Fibroblast of lung (primary cell): ENCODE results near the gene GNAO1. TPM values are rescaled to one million over a fixed set of nuclear protein-coding genes. Genes with fewer than 3 reads are reported as not detected.

ENCODE experiments used
- DNase-seq, 2 donors: peaks; one replicate each; pipeline versions ENCODE4 v3.0.0 to v3.0.0-alpha.2; 2010; ENCODE audit warnings: low read depth in 2 of 2
- H2AFZ ChIP-seq: 2 replicates; pipeline ENCODE4 v1.5.1; 2012; ENCODE audit warnings: low read length, control low read depth, inconsistent platforms
- H3K27ac ChIP-seq: 2 replicates; pipeline ENCODE4 v1.5.1; 2011; ENCODE audit warnings: low read length, control low read depth; ENCODE audit not compliant: insufficient read depth
- H3K27me3 ChIP-seq: 2 replicates; pipeline ENCODE4 v1.5.1; 2011; ENCODE audit warnings: mild to moderate bottlenecking, low read length; ENCODE audit not compliant: control insufficient read depth, insufficient read depth
- H3K36me3 ChIP-seq: 2 replicates; pipeline ENCODE4 v1.5.1; 2011; ENCODE audit warnings: low read length; ENCODE audit not compliant: control insufficient read depth, insufficient read depth
- H3K4me1 ChIP-seq: 2 replicates; pipeline ENCODE4 v1.5.1; 2011; ENCODE audit warnings: low read length; ENCODE audit not compliant: control insufficient read depth, insufficient read depth; ENCODE audit errors: extremely low read depth
- H3K4me2 ChIP-seq: 2 replicates; pipeline ENCODE4 v1.5.1; 2011; ENCODE audit warnings: low read length, control low read depth; ENCODE audit not compliant: insufficient read depth; ENCODE audit errors: extremely low read depth
- H3K4me3 ChIP-seq, 4 experiments: fragments of 200-600 bp in 1 of 4; sonication (generic) in 1 of 4; replicated peaks in 1 of 4; 2 replicates each; pipeline ENCODE4 v1.5.1; 2011 to 2016; ENCODE audit warnings: low read length in 4 of 4, low read depth in 3 of 4, mild to moderate bottlenecking in 3 of 4, control low read depth in 2 of 4, inconsistent platforms in 1 of 4, mixed read lengths in 1 of 4; ENCODE audit not compliant: insufficient read depth in 1 of 4; ENCODE audit errors: control extremely low read depth in 1 of 4
- H3K79me2 ChIP-seq: 2 replicates; pipeline ENCODE4 v1.5.1; 2012; ENCODE audit warnings: mild to moderate bottlenecking, low read length, inconsistent platforms; ENCODE audit not compliant: control insufficient read depth, insufficient read depth
- H3K9ac ChIP-seq: 2 replicates; pipeline ENCODE4 v1.5.1; 2011; ENCODE audit warnings: mild to moderate bottlenecking, low read length, control low read depth; ENCODE audit not compliant: insufficient read depth
- H3K9me3 ChIP-seq: 2 replicates; pipeline ENCODE4 v1.5.1; 2012; ENCODE audit warnings: low read depth, low read length; ENCODE audit not compliant: control insufficient read depth, insufficient read depth
- H4K20me1 ChIP-seq: 2 replicates; pipeline ENCODE4 v1.5.1; 2011; ENCODE audit warnings: low read length; ENCODE audit not compliant: control insufficient read depth, insufficient read depth; ENCODE audit errors: extremely low read depth
- CTCF ChIP-seq, 2 donors: IDR thresholded peaks in 1 of 2; conservative IDR thresholded peaks in 1 of 2; 1 replicate in 1 of 2; 2 replicates in 1 of 2; pipeline ENCODE4 v1.5.1; 2011 to 2012; ENCODE audit warnings: low read length in 2 of 2, control low read depth in 1 of 2, inconsistent platforms in 1 of 2, low read depth in 1 of 2, mild to moderate bottlenecking in 1 of 2
- EZH2 ChIP-seq: IDR thresholded peaks from 2 replicates; pipeline ENCODE4 v1.5.1; 2012; ENCODE audit warnings: low read length, control low read depth, mild to moderate bottlenecking; ENCODE audit errors: missing control alignments
- polyA plus RNA-seq, 2 donors: library from polyadenylated mRNA; depleted of rRNA in 1 of 2; stranded (reverse) in 1 of 2; unstranded in 1 of 2; fragments of >200 nt; gene quantifications; 2 replicates each; pipeline ENCODE4 v1.2.1, GENCODE V29; 2011 to 2012; ENCODE audit warnings: missing spikeins in 1 of 2
- total RNA-seq: library from RNA; depleted of rRNA; stranded (reverse); fragments of >200 nt; gene quantifications from 2 replicates; pipeline ENCODE4 v1.2.1, GENCODE V29; 2014

GNAO1 gene
- total and polyA plus RNA-seq, 2 donors (not counting 1 experiment from before 2014, with no cell fraction given), result 0.14 to 0.17 TPM

- Histone ChIP-seq H3K79me2 (no peaks in the 10 kb centered on the region), H3K27ac (no peak overlapping the region), H3K9me3 (no peaks in the 10 kb centered on the region), H3K4me1 (no peaks in the 10 kb centered on the region), H3K36me3 (no peaks in the 10 kb centered on the region), H3K4me3 (no peak overlapping the region), H3K9ac (no peak overlapping the region), H2AFZ (no peak overlapping the region), H3K27me3 (no peaks in the 10 kb centered on the region), H4K20me1 (no peaks in the 10 kb centered on the region), H3K4me2 (no peak overlapping the region)
- no peak for TF ChIP-seq CTCF (conservative IDR thresholded peaks at IDR 0.05 in 1 of 2, IDR thresholded peaks at IDR 0.05 in 1 of 2; ENCODE audit: low read depth in 1 of 2, low read length in 2 of 2)
- no peak for TF ChIP-seq EZH2
- no peak for DNase-seq
Measured at GRCh38 chr16:56303066-56303715, 111.9 kb downstream of the GNAO1 start.

DNA sequence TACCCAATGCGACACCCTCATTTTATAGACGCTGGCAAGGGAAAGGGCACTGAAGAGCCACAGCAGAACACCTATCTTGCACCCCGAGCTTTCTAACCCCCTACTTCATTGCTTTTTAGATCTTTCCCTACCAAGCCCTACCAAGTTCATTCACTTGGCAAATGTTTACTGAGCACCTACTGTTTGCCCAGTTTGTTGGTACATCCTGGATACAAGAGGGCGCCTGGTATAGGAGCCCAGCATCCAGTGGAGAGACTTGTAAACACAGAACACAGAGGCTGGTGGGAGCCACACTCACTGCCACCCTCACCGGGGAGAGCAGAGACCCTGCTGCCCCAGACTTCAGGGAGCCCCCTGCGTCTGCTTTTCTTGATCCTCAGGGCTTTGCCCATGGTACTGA, 112.6 kb downstream of the GNAO1 start:
- Histone ChIP-seq H3K4me2 (no peak overlapping the region), H3K9me3 (no peaks in the 10 kb centered on the region), H2AFZ (no peak overlapping the region), H3K36me3 (no peaks in the 10 kb centered on the region), H3K79me2 (no peaks in the 10 kb centered on the region), H3K9ac (no peak overlapping the region), H4K20me1 (no peaks in the 10 kb centered on the region), H3K27me3 (no peaks in the 10 kb centered on the region), H3K4me3 (no peak overlapping the region), H3K4me1 (no peaks in the 10 kb centered on the region), H3K27ac (no peak overlapping the region)
- TF ChIP-seq CTCF (conservative IDR thresholded peaks at IDR 0.05 in 1 of 2, IDR thresholded peaks at IDR 0.05 in 1 of 2; ENCODE audit: low read depth in 1 of 2, low read length in 2 of 2), result no peak
- no peak for DNase-seq

GRCh38 chr16:56305956-56306565, 114.8 kb downstream of the GNAO1 start:
- H3K9me3 ChIP-seq, result no peaks in the 10 kb centered on the region
- H2AFZ ChIP-seq, result no peak overlapping the region
- H3K27me3 ChIP-seq, result no peaks in the 10 kb centered on the region
- peak in 1 of 2 donors; percentile 23 for DNase-seq
- no peak for TF ChIP-seq EZH2
- TF ChIP-seq CTCF (conservative IDR thresholded peaks at IDR 0.05 in 1 of 2, IDR thresholded peaks at IDR 0.05 in 1 of 2; ENCODE audit: low read depth in 1 of 2, low read length in 2 of 2), result no peak
- no peaks in the 10 kb centered on the region for H4K20me1 ChIP-seq
- H3K36me3 ChIP-seq, result no peaks in the 10 kb centered on the region
- no peak overlapping the region for H3K27ac ChIP-seq
- no peak overlapping the region for H3K4me3 ChIP-seq
- H3K79me2 ChIP-seq, result no peaks in the 10 kb centered on the region
- H3K9ac ChIP-seq, result no peak overlapping the region
- H3K4me2 ChIP-seq, result no peak overlapping the region
- no peaks in the 10 kb centered on the region for H3K4me1 ChIP-seq
